ENCODE measurements around the gene LRRC61.

The LRRC61 gene

DNA sequence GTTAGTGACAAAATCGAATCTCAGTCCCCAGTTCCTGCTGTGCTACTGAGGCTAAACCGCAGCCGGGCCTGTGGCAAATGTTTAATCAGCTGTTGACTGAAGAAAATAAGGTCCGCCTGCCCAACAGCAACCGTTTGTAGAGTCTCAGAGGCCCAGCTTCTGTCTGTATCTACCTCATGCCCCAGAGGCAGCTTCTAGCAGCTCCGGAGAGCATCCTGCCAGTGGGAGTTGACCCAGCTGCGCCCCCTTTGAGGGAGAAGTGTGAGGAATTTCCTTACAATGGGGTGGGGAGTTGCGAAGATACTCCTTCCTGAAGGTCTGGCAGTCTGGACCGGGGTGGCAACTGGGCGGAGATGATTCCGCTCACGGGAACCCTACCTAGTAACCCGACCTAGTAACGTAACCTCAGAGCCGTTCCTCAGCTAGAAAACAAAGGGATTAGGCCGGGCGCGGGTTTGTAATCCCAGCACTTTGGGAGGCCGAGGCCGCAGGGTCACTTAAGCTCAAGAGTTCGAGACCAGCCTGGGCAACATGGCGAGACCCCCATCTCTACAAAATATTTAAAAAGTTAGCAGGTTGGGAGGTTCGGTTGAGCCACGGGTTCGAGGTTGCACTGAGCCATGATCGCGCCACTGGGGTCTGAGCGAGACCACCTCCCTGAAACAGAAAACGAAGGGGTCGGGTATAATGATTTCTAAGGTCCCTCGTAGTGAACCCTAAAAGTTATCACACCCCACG is 55.1 kb downstream of the LRRC61 start (continued):
- TF ChIP-seq BCL11B (tag by site-specific recombination; IDR thresholded peaks at IDR 0.05; ENCODE audit: low read depth) (no peak), ZNF501 (tag by site-specific recombination; IDR thresholded peaks at IDR 0.05) (peak; percentile 84; the same call in 1 of the 2 replicates)

DNA sequence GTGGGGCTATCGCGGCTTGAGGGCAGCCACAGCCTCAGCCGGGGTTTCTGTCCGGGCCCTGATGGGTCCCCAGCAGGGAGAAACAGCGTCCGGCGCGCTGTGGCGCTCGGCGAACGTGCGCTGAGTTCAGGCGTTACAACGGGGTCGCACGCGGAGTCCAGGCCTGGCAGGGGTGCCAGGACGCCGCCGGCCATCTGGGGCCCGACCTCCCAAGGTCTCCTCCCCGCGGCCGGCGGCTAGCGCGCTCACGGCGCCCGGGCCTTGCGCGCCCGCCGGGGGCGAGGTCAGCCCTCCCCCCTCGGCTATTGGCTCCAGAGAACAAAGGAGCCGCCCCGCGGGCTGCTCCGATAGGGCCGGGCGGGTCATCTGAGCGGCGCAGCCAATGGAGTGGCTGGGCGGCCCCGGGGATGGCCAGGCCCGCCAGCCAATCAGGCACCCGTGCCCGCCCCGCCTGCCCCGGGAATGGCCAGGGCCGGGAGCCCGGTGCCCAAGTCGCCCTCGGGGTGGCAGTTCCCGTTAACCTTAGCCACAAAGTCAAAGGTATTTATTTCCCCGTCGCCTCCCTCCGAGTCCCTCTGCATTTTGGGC is 55.8 kb downstream of the LRRC61 start, which contains the start of gene ZNF775:
Gene ZNF775 (plus strand): TSS at position 478 of the 588 bp plus-strand sequence. CDS start 9,141 bp downstream, outside the sequence.
- Histone ChIP-seq H3K4me3 (ENCODE audit: low read depth, low read length) (peak within 1 kb of the TSS; percentile 80), H3K36me3 (ENCODE audit: control insufficient read depth in 2 of 2, insufficient read depth in 1 of 2, low read length in 2 of 2) (peaks cover 0 to 11% of the 10 kb centered on the region in 2 experiments; a peak in 1 of 3 replicates), H3K9me3 (ENCODE audit: control insufficient read depth, insufficient read depth, low read depth, low read length) (no peaks in the 10 kb centered on the region), H3K27ac (ENCODE audit: extremely low read depth, low read depth, low read length) (peak within 1 kb of the TSS; percentile 62; the same call in 1 of the 2 replicates), H3K4me1 (ENCODE audit: control insufficient read depth, insufficient read depth, low read length) (peaks cover 3% of the 10 kb centered on the region; the same call in 1 of the 2 replicates)
- ChIA-PET POLR2A (interaction anchor here (0.6 to 2.2 kb wide), 3 partner anchors 10 to 607 kb away, joined by 3 to 18 read pairs (median 6); partner anchors contain the start of gene REPIN1), CTCF (no interaction called here)
- TF ChIP-seq ZNF544 (tag by site-specific recombination; IDR thresholded peaks at IDR 0.05) (no peak), OVOL3 (tag by site-specific recombination; IDR thresholded peaks at IDR 0.05) (no peak; the same call in 1 of the 2 replicates), SP3 (tag by site-specific recombination; IDR thresholded peaks at IDR 0.05) (peak; percentile 87), HOXC10 (CRISPR knock-in tag; IDR thresholded peaks at IDR 0.05) (no peak), GLI4 (tag by site-specific recombination; IDR thresholded peaks at IDR 0.05) (0 out of 2 replicates have a peak, but pooled peaks have one; percentile 36), GLI2 (tag by site-specific recombination; IDR thresholded peaks at IDR 0.05; ENCODE audit: borderline replicate concordance, low read depth) (no peak), SP7 (tag by site-specific recombination; IDR thresholded peaks at IDR 0.05) (no peak), ZNF214 (tag by site-specific recombination; IDR thresholded peaks at IDR 0.05; ENCODE audit: borderline replicate concordance) (no peak), HOXA7 (CRISPR knock-in tag; IDR thresholded peaks at IDR 0.05; ENCODE audit: borderline replicate concordance) (no peak), ZSCAN16 (tag by site-specific recombination; IDR thresholded peaks at IDR 0.05) (no peak; the same call in 1 of the 2 replicates), ZNF558 (tag by site-specific recombination; IDR thresholded peaks at IDR 0.05) (no peak), ZNF610 (tag by site-specific recombination; IDR thresholded peaks at IDR 0.05; ENCODE audit: borderline replicate concordance) (0 out of 2 replicates have a peak, but pooled peaks have one; percentile 51), ZBTB1 (tag by site-specific recombination; IDR thresholded peaks at IDR 0.05) (no peak), ZNF701 (tag by site-specific recombination; IDR thresholded peaks at IDR 0.05) (no peak), ZXDB (tag by site-specific recombination; IDR thresholded peaks at IDR 0.05) (peak; percentile 81), ZNF660 (tag by site-specific recombination; IDR thresholded peaks at IDR 0.05) (peak; percentile 42; the same call in 1 of the 2 replicates), IKZF3 (tag by site-specific recombination; IDR thresholded peaks at IDR 0.05) (no peak), SP2 (tag by site-specific recombination; IDR thresholded peaks at IDR 0.05) (peak; percentile 90), ZNF785 (tag by site-specific recombination; IDR thresholded peaks at IDR 0.05) (no peak), KLF7 (tag by site-specific recombination; IDR thresholded peaks at IDR 0.05; ENCODE audit: borderline replicate concordance) (no peak), KLF9 (tag by site-specific recombination; IDR thresholded peaks at IDR 0.05; ENCODE audit: low read depth) (no peak), ZBTB7A (tag by site-specific recombination; IDR thresholded peaks at IDR 0.05; ENCODE audit: low read depth) (peak; percentile 64; the same call in 1 of the 2 replicates), BCL11A (tag by site-specific recombination; IDR thresholded peaks at IDR 0.05; ENCODE audit: low read depth) (peak; percentile 33; the same call in 1 of the 2 replicates), ZNF202 (tag by site-specific recombination; IDR thresholded peaks at IDR 0.05; ENCODE audit: borderline replicate concordance) (no peak), KLF16 (tag by site-specific recombination; IDR thresholded peaks at IDR 0.05) (no peak)
- TF ChIP-seq, protein P1, sequence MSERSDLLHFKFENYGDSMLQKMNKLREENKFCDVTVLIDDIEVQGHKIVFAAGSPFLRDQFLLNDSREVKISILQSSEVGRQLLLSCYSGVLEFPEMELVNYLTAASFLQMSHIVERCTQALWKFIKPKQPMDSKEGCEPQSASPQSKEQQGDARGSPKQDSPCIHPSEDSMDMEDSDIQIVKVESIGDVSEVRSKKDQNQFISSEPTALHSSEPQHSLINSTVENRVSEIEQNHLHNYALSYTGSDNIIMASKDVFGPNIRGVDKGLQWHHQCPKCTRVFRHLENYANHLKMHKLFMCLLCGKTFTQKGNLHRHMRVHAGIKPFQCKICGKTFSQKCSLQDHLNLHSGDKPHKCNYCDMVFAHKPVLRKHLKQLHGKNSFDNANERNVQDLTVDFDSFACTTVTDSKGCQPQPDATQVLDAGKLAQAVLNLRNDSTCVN (tag by site-specific recombination; optimal IDR thresholded peaks at IDR 0.05), result peak; percentile 78
- TF ChIP-seq, protein P2, sequence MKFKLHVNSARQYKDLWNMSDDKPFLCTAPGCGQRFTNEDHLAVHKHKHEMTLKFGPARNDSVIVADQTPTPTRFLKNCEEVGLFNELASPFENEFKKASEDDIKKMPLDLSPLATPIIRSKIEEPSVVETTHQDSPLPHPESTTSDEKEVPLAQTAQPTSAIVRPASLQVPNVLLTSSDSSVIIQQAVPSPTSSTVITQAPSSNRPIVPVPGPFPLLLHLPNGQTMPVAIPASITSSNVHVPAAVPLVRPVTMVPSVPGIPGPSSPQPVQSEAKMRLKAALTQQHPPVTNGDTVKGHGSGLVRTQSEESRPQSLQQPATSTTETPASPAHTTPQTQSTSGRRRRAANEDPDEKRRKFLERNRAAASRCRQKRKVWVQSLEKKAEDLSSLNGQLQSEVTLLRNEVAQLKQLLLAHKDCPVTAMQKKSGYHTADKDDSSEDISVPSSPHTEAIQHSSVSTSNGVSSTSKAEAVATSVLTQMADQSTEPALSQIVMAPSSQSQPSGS (tag by site-specific recombination; IDR thresholded peaks at IDR 0.05; ENCODE audit: low read depth), result no peak
- TF ChIP-seq, protein P3, sequence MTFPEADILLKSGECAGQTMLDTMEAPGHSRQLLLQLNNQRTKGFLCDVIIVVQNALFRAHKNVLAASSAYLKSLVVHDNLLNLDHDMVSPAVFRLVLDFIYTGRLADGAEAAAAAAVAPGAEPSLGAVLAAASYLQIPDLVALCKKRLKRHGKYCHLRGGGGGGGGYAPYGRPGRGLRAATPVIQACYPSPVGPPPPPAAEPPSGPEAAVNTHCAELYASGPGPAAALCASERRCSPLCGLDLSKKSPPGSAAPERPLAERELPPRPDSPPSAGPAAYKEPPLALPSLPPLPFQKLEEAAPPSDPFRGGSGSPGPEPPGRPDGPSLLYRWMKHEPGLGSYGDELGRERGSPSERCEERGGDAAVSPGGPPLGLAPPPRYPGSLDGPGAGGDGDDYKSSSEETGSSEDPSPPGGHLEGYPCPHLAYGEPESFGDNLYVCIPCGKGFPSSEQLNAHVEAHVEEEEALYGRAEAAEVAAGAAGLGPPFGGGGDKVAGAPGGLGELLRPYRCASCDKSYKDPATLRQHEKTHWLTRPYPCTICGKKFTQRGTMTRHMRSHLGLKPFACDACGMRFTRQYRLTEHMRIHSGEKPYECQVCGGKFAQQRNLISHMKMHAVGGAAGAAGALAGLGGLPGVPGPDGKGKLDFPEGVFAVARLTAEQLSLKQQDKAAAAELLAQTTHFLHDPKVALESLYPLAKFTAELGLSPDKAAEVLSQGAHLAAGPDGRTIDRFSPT (tag by site-specific recombination; IDR thresholded peaks at IDR 0.05), result peak; percentile 99
- TF ChIP-seq, protein P4, sequence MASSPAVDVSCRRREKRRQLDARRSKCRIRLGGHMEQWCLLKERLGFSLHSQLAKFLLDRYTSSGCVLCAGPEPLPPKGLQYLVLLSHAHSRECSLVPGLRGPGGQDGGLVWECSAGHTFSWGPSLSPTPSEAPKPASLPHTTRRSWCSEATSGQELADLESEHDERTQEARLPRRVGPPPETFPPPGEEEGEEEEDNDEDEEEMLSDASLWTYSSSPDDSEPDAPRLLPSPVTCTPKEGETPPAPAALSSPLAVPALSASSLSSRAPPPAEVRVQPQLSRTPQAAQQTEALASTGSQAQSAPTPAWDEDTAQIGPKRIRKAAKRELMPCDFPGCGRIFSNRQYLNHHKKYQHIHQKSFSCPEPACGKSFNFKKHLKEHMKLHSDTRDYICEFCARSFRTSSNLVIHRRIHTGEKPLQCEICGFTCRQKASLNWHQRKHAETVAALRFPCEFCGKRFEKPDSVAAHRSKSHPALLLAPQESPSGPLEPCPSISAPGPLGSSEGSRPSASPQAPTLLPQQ (tag by site-specific recombination; IDR thresholded peaks at IDR 0.05), result peak; percentile 40; the same call in 1 of the 2 replicates
